HepG2 (cell line): ENCODE results near the gene SCT.

ENCODE experiments used
- ARNT ChIP-seq: fragments of 450-650 bp; IDR thresholded peaks from 2 replicates; pipeline ENCODE4 v1.6.1; 2017
- BCL6 ChIP-seq: IDR thresholded peaks from 2 replicates; pipeline ENCODE4 v1.6.1; 2016; ENCODE audit warnings: missing genetic modification reagents, missing compliant biosample characterization
- CHD4 ChIP-seq: fragments of 200-600 bp; sonication (generic); IDR thresholded peaks from 2 replicates; pipeline ENCODE4 v1.7.0; 2017; ENCODE audit warnings: mild to moderate bottlenecking, low read length, borderline replicate concordance
- EZH2 ChIP-seq: conservative IDR thresholded peaks from 2 replicates; pipeline ENCODE4 v1.6.1; 2012; ENCODE audit warnings: mild to moderate bottlenecking, low read depth, low read length, moderate library complexity
- FOXA1 ChIP-seq, 2 experiments: fragments of 450-650 bp in 1 of 2; sonication (generic) in 1 of 2; formaldehyde crosslinking in 1 of 2; IDR thresholded peaks; 2 replicates each; pipeline versions ENCODE4 v1.4.0 to v1.6.1; 2016 to 2020; ENCODE audit warnings: missing genetic modification reagents in 1 of 2
- POLR2AphosphoS2 ChIP-seq: IDR thresholded peaks from 2 replicates; pipeline ENCODE4 v1.6.1; 2011; ENCODE audit warnings: low read depth, low read length, improper control_type of control experiment
- SP1 ChIP-seq, 2 experiments: fragments of 450-650 bp in 1 of 2; sonication (generic) in 1 of 2; formaldehyde crosslinking in 1 of 2; IDR thresholded peaks; 2 replicates each; pipeline versions ENCODE4 v1.4.0 to v1.6.1; 2016 to 2020; ENCODE audit warnings: missing genetic modification reagents in 1 of 2
- ZBTB42 ChIP-seq: sonication (generic); formaldehyde crosslinking; IDR thresholded peaks from 2 replicates; pipeline ENCODE4 v1.5.0; 2020; ENCODE audit warnings: mild to moderate bottlenecking, missing genetic modification reagents
- ZNF160 ChIP-seq: sonication (generic); formaldehyde crosslinking; IDR thresholded peaks from 2 replicates; pipeline ENCODE4 v1.8.0; 2022; ENCODE audit warnings: mild to moderate bottlenecking, inconsistent platforms, missing genetic modification reagents
- ZNF383 ChIP-seq: sonication (generic); formaldehyde crosslinking; IDR thresholded peaks from 2 replicates; pipeline ENCODE4 v1.4.0; 2020; ENCODE audit warnings: missing genetic modification reagents, mild to moderate bottlenecking, borderline replicate concordance
- TF ChIP-seq, protein P1 (sequence below): sonication (generic); formaldehyde crosslinking; IDR thresholded peaks from 2 replicates; pipeline ENCODE4 v1.5.0; 2020; ENCODE audit warnings: mild to moderate bottlenecking, missing genetic modification reagents, moderate library complexity

DNA sequence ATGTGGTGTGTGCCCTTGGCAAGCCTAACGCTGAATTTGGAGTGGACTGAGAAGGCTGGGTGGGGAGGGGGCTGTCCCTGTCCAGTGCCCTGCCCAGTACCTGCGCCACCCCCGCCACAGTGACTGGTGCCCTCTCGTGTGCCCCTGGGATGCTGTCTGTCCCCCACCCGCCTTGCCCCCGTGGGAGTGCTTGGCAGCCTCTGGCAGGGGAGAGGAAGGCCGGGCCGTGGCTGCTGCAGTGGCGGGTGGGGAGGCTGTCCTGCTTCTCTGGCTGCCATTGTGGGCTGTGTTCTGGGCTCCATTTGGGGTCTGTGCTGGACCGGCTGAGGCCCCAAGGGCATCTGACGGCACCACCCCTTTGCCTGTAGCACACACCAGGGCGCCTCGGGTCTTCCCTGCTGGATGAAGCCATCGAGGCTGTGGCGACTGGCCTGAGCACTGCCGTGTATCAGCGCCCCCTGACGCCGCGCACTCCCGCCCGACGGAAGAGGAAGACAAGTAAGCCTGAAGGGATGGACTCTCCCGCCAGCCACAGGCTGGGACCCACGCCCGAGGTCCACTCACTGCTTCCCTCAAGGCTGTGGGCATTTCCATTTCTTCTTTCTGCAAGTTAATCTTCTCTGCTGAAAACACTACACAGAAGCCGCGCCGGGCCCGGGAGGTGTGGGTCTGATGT lies 28.8 kb downstream of the SCT start:
- no peak for TF ChIP-seq SP1 (IDR thresholded peaks at IDR 0.05)
- no peak for TF ChIP-seq SP1 (CRISPR knock-in tag; IDR thresholded peaks at IDR 0.05)
- TF ChIP-seq EZH2, result no peak
- no peak for TF ChIP-seq ZNF383 (CRISPR knock-in tag)
- no peak for TF ChIP-seq ARNT
- TF ChIP-seq BCL6 (CRISPR knock-in tag), result no peak
- TF ChIP-seq CHD4, result no peak
- no peak for TF ChIP-seq FOXA1 (IDR thresholded peaks at IDR 0.05)
- no peak for TF ChIP-seq FOXA1 (CRISPR knock-in tag; IDR thresholded peaks at IDR 0.05)
- TF ChIP-seq, protein P1, sequence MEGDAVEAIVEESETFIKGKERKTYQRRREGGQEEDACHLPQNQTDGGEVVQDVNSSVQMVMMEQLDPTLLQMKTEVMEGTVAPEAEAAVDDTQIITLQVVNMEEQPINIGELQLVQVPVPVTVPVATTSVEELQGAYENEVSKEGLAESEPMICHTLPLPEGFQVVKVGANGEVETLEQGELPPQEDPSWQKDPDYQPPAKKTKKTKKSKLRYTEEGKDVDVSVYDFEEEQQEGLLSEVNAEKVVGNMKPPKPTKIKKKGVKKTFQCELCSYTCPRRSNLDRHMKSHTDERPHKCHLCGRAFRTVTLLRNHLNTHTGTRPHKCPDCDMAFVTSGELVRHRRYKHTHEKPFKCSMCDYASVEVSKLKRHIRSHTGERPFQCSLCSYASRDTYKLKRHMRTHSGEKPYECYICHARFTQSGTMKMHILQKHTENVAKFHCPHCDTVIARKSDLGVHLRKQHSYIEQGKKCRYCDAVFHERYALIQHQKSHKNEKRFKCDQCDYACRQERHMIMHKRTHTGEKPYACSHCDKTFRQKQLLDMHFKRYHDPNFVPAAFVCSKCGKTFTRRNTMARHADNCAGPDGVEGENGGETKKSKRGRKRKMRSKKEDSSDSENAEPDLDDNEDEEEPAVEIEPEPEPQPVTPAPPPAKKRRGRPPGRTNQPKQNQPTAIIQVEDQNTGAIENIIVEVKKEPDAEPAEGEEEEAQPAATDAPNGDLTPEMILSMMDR, result no peak
- TF ChIP-seq POLR2AphosphoS2, result no peak
- TF ChIP-seq ZBTB42 (CRISPR knock-in tag), result no peak
- no peak for TF ChIP-seq ZNF160 (CRISPR knock-in tag)
